Heart left ventricle (tissue), 16 donors: Measurements from ENCODE around the gene MIDN. TPM values are rescaled to one million over a fixed set of nuclear protein-coding genes. Genes with fewer than 3 reads are reported as not detected.
A peak's percentile ranks its signal among the peaks of the same experiment; 100 is the strongest.

ENCODE experiments used
- ATAC-seq, 4 donors: fragments of 200-7000 bp; cut with Tn5 transposase; one replicate each; pipeline ENCODE4 v1.9.1; 2020 to 2022; ENCODE audit warnings: moderate library complexity in 4 of 4, mild to moderate bottlenecking in 3 of 4, moderate number of reproducible peaks in 1 of 4
- DNase-seq, 5 donors: peaks; one replicate each; pipeline ENCODE4 v3.0.0-alpha.2; 2020
- H3K27ac ChIP-seq, 12 donors: fragments of 200-600 bp; sonication (generic) in 4 of 12; one replicate each; pipeline versions ENCODE4 v1.5.0 to v1.8.0; 2016 to 2022; ENCODE audit warnings: mild to moderate bottlenecking in 2 of 12
- H3K27me3 ChIP-seq, 9 donors: fragments of 200-600 bp; sonication (generic) in 2 of 9; one replicate each; pipeline versions ENCODE4 v1.5.1 to v1.8.0; 2016 to 2022; ENCODE audit warnings: mild to moderate bottlenecking in 3 of 9
- H3K36me3 ChIP-seq, 9 donors: fragments of 200-600 bp; sonication (generic) in 2 of 9; one replicate each; pipeline versions ENCODE4 v1.5.0 to v1.8.0; 2018 to 2022; ENCODE audit warnings: mild to moderate bottlenecking in 2 of 9
- H3K4me1 ChIP-seq, 12 donors: fragments of 200-600 bp; sonication (generic) in 4 of 12; one replicate each; pipeline versions ENCODE4 v1.5.0 to v1.8.0; 2016 to 2022; ENCODE audit warnings: mild to moderate bottlenecking in 3 of 12
- H3K4me3 ChIP-seq, 12 donors: fragments of 200-600 bp; sonication (generic) in 4 of 12; one replicate each; pipeline versions ENCODE4 v1.5.0 to v1.8.0; 2017 to 2022; ENCODE audit warnings: mild to moderate bottlenecking in 9 of 12, moderate library complexity in 4 of 12
- H3K9me3 ChIP-seq, 12 donors: fragments of 200-600 bp; sonication (generic) in 4 of 12; one replicate each; pipeline versions ENCODE4 v1.5.0 to v1.8.0; 2016 to 2022; ENCODE audit warnings: mild to moderate bottlenecking in 1 of 12
- POLR2A ChIP-seq, 2 donors: fragments of 450-650 bp; IDR thresholded peaks; one replicate each; pipeline ENCODE4 v1.6.1; 2017; ENCODE audit warnings: antibody characterized with exemption in 2 of 2, mild to moderate bottlenecking in 2 of 2, moderate library complexity in 2 of 2
- WGBS, 4 donors: extraction: QIAGEN DNeasy Blood & Tissue Kit in 2 of 4; methylation state at CpG; one replicate each; pipeline versions ENCODE4 v1.1.5 to v1.1.7; 2013 to 2018; 5-methylcytosine and 5-hydroxymethylcytosine counted together
- intact Hi-C, 10 donors: fragments of 100-400 bp; cut with DNase I; formaldehyde crosslinking; loops; one replicate each; pipeline versions ENCODE4 v1.11.1 to v1.14.2; 2022
- polyA plus RNA-seq, 2 donors: library from polyadenylated mRNA; stranded (reverse); fragments of 200-250 nt; gene quantifications; one replicate each; pipeline ENCODE4 v1.2.3, GENCODE V29; 2013
- total RNA-seq, 9 donors: library from RNA; depleted of rRNA in 2 of 9; stranded (reverse); fragments of >200 nt in 2 of 9; fragmentation: NEBNext Ultra II Directional in 3 of 9; extraction: Animal tissue kit (Norgen Biotek cat#: 25700) in 3 of 9; gene quantifications; one replicate each; pipeline versions ENCODE4 v1.1.0 to v1.2.4, GENCODE V29; 2016 to 2023
- TF ChIP-seq, protein P1 (sequence below), 12 donors: fragments of 200-600 bp; sonication (generic) in 4 of 12; IDR thresholded peaks; one replicate each; pipeline versions ENCODE4 v1.5.0 to v1.8.0; 2018 to 2022; ENCODE audit warnings: antibody characterized with exemption in 12 of 12, mild to moderate bottlenecking in 5 of 12
- donor health status: ischemic (EF 13 %, LVEDD 7.1; RV severe dilation, severe dysfunction).
- donor health status: healthy with polysubstance abuse.
- donor health status: DM: no; HTN: yes; CAD: no.
- donor health status: DM: no; HTN: no; CAD: no.
- donor health status: ischemic (EF 25% LVEDD 6.9; RV normal size, moderate dysfunction).
- donor health status: ischemic (EF 25% LVEDD 5.7; RV mildly dilated, moderate dysfunction).
- donor health status: healthy.
- donor health status: DM: yes; HTN: yes; CAD: no.
- donor health status: ischemic (EF 35%, LVEDD 5.7; RV mildly dilated, moderate dysfunction).
- donor health status: nonischemic (EF 11% LVEDD 7.7; RV severe dilation, severe dysfunction).
- donor health status: DM: yes; HTN: yes; CAD: no.
- donor health status: PGD.
- donor health status: ischemic (EF 29% LVEDD 5.4; RV normal size, mild dysfunction).
- donor health status: nonischemic (EF 23%, LVEDD 6.1; RV moderate dilation, normal function).

Gene MIDN
- total and polyA plus RNA-seq, 11 donors, result 25.8 to 115 (median 50.7) TPM

DNA sequence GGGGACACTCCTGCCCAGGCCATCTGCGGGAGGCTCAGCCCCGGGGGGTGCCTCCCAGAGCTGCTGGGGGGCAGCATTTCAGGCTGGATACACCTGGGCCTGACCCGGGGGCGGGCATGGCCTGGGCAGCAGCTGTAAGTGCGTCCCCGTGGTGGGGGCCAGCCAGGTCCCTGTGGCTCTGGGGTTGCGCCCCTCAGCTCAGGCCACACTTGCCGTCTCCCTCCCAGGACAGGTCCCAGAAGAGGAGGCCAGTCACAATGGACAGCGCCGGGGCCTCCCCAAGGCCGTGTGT lies 22.2 kb upstream of the MIDN start:
- no peak overlapping the region for H3K4me3 ChIP-seq
- 80 to 96% (median 96%) methylated on average over 1 to 11 of the region's 11 CpGs for WGBS, 4 donors
- TF ChIP-seq POLR2A (IDR thresholded peaks at IDR 0.05), result no peak
- TF ChIP-seq, protein P1, sequence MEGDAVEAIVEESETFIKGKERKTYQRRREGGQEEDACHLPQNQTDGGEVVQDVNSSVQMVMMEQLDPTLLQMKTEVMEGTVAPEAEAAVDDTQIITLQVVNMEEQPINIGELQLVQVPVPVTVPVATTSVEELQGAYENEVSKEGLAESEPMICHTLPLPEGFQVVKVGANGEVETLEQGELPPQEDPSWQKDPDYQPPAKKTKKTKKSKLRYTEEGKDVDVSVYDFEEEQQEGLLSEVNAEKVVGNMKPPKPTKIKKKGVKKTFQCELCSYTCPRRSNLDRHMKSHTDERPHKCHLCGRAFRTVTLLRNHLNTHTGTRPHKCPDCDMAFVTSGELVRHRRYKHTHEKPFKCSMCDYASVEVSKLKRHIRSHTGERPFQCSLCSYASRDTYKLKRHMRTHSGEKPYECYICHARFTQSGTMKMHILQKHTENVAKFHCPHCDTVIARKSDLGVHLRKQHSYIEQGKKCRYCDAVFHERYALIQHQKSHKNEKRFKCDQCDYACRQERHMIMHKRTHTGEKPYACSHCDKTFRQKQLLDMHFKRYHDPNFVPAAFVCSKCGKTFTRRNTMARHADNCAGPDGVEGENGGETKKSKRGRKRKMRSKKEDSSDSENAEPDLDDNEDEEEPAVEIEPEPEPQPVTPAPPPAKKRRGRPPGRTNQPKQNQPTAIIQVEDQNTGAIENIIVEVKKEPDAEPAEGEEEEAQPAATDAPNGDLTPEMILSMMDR (IDR thresholded peaks at IDR 0.05), result no peak
- no peak overlapping the region for H3K27ac ChIP-seq
- no peaks in the 10 kb centered on the region for H3K27me3 ChIP-seq
- no peaks in the 10 kb centered on the region for H3K9me3 ChIP-seq
- DNase-seq (no peak), ATAC-seq (no peak)
- intact Hi-C loops, result no loop called here
- peaks cover 0 to 71% (median 61%) of the 10 kb centered on the region in 9 donors for H3K36me3 ChIP-seq
- H3K4me1 ChIP-seq, result peaks cover 0 to 25% (median 14%) of the 10 kb centered on the region in 12 donors

DNA sequence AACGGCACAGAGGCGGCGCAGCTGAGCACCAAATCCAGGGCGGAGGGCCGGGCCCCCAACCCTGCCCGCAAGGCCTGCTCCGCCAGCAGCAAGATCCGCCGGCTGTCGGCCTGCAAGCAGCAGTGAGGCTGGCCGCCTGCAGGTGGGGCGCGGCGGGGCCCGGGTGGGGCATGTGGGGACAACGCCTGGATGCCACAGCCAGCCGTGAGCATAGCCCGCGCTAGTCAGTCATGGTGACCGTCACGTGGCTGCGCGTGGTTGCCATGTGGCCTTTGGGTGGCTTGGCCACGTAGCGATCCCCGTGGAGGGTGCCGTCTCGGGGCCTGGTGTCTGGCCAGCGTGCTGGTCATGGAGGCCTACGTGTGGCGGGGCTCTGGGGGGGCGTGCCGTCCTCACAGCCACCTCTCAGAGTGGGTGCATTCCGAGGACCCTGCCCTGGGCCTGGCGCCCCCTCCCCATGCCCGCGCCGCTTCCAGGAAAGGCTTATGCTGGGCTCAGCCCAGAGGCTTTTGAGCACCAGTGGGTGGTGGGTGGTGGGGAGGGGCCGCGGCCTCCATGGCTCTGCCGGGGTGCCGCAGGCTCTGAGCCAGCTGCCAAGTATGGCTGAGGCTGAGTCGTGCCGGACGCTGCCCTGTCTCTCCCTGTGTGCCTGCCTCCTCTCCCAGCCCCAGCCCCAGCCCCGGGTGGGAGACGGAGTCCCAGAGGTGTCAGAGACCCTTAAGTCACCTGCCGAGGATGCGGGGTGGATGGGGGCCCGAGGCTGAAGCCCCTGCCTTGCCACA lies 21.7 kb upstream of the MIDN start:
- WGBS, 4 donors, result 93 to 94% (median 94%) methylated on average over 26 to 50 of the region's 50 CpGs
- intact Hi-C loops, result no loop called here
- H3K4me1 ChIP-seq, result peaks cover 0 to 20% (median 9%) of the 10 kb centered on the region in 12 donors

DNA sequence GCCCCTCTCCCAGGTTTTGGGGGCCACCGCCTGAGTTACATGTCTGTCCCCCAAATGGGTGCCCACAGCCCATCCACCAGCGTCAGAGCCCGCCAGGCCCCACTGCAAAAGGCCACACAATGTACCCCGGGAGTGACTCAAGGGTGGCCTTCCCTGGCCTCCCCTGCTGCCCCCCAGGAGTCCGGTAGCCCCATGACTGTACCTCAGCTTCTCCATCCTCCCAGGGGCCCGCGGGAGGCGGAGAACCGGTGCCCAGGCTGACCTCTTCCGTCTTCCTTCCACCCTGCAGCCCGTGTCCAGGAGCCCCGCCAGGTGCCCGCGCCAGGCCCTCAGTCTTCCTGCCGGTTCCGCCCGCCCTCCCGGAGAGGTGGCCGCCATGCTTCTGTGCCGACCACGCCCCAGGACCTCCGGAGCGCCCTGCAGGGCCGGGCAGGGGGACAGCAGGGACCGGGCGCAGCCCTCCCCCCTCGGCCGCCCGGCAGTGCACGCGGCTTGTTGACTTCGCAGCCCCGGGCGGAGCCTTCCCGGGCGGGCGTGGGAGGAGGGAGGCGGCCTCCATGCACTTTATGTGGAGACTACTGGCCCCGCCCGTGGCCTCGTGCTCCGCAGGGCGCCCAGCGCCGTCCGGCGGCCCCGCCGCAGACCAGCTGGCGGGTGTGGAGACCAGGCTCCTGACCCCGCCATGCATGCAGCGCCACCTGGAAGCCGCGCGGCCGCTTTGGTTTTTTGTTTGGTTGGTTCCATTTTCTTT lies 20.9 kb upstream of the MIDN start:
- TF ChIP-seq, protein P1 (IDR thresholded peaks at IDR 0.05), result no peak
- TF ChIP-seq POLR2A (IDR thresholded peaks at IDR 0.05), result no peak
- no peak overlapping the region for H3K27ac ChIP-seq
- H3K27me3 ChIP-seq, result no peaks in the 10 kb centered on the region
- intact Hi-C loops, result no loop called here
- H3K9me3 ChIP-seq, result no peaks in the 10 kb centered on the region
- DNase-seq (peak in 1 of 5 donors; percentile 21), ATAC-seq (no peak)
- 91 to 94% (median 92%) methylated on average over 45 to 56 of the region's 56 CpGs for WGBS, 4 donors
- H3K4me3 ChIP-seq, result no peak overlapping the region
- H3K36me3 ChIP-seq, result peaks cover 0 to 59% (median 50%) of the 10 kb centered on the region in 9 donors
- peaks cover 0 to 20% (median 5%) of the 10 kb centered on the region in 12 donors for H3K4me1 ChIP-seq

More for the DNA sequence above, 21.7 kb upstream of the MIDN start:
- Histone ChIP-seq H3K4me3 (no peak overlapping the region), H3K9me3 (no peaks in the 10 kb centered on the region), H3K36me3 (peaks cover 0 to 67% (median 57%) of the 10 kb centered on the region in 9 donors), H3K27me3 (no peaks in the 10 kb centered on the region), H3K27ac (no peak overlapping the region)
- ATAC-seq (no peak), DNase-seq (no peak)
- no peak for TF ChIP-seq POLR2A (IDR thresholded peaks at IDR 0.05)
- TF ChIP-seq, protein P1 (IDR thresholded peaks at IDR 0.05), result no peak
